ENCODE data around the gene TNFSF8.

The TNFSF8 gene

DNA sequence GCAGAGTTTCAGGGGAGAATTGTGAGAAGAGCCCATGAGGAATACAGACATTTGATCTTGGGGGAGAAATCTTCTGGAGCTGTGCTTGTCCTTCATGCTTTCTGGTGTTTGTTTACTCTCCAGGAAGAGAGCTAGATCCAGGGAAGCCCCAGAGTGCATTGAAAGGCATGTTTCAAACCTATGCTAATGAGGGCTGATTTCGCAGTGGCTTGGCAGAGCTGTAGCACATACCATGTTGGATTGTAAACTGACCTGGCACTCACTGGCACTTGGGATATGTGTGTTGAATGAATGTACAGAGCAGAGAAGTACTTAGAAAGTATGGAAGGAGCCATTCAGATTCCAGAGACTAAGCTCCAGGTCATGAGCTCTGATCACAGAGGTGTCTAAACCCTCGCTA is 30.9 kb downstream of the TNFSF8 start:
- DNase-seq (ENCODE audit: low read depth), result no peak
- TF ChIP-seq, protein P1, sequence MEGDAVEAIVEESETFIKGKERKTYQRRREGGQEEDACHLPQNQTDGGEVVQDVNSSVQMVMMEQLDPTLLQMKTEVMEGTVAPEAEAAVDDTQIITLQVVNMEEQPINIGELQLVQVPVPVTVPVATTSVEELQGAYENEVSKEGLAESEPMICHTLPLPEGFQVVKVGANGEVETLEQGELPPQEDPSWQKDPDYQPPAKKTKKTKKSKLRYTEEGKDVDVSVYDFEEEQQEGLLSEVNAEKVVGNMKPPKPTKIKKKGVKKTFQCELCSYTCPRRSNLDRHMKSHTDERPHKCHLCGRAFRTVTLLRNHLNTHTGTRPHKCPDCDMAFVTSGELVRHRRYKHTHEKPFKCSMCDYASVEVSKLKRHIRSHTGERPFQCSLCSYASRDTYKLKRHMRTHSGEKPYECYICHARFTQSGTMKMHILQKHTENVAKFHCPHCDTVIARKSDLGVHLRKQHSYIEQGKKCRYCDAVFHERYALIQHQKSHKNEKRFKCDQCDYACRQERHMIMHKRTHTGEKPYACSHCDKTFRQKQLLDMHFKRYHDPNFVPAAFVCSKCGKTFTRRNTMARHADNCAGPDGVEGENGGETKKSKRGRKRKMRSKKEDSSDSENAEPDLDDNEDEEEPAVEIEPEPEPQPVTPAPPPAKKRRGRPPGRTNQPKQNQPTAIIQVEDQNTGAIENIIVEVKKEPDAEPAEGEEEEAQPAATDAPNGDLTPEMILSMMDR (IDR thresholded peaks at IDR 0.05; ENCODE audit: low read depth, low read length, missing control alignments), result no peak
- in situ Hi-C loops (cut with HindIII; ENCODE audit: low sequenced_read_pairs), result no loop called here
- no peak overlapping the region for H3K4me3 ChIP-seq (ENCODE audit: low read depth, low read length)

- no peak overlapping the region for H3K4me3 ChIP-seq (ENCODE audit: low read depth, low read length)
- in situ Hi-C loops (cut with HindIII; ENCODE audit: low sequenced_read_pairs), result no loop called here
- no peak for DNase-seq (ENCODE audit: low read depth)
- TF ChIP-seq, protein P1 (IDR thresholded peaks at IDR 0.05; ENCODE audit: low read depth, low read length, missing control alignments), result no peak
Observed at GRCh38 chr9:114898741-114899140, 31.6 kb downstream of the TNFSF8 start.

DNA sequence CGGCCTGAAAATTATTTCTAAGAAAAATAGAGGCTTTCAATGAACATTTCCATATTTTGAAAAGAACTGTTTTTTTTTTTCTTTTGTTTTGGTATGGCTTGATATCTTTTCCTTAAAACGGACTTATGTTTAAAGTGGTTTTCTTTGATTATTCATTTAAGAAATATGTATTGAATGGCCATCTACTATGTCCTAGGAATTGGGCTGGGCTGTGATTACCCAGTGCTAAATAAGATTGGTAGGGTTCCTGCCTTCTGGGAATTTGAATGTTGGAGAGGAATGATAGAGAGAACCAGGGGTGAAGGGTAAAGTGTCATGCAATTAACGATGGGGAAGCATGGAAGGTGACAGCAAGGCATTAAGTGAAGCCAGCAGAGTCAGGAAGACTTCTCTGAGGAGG is 33.2 kb downstream of the TNFSF8 start:
- in situ Hi-C loops (cut with HindIII; ENCODE audit: low sequenced_read_pairs), result no loop called here
- DNase-seq (ENCODE audit: low read depth), result no peak
- TF ChIP-seq, protein P1 (IDR thresholded peaks at IDR 0.05; ENCODE audit: low read depth, low read length, missing control alignments), result no peak
- H3K4me3 ChIP-seq (ENCODE audit: low read depth, low read length), result no peak overlapping the region

GRCh38 chr9:114896344-114896743 is 34.0 kb downstream of the TNFSF8 start:
- H3K4me3 ChIP-seq (ENCODE audit: low read depth, low read length), result no peak overlapping the region
- no peak for DNase-seq (ENCODE audit: low read depth)
- in situ Hi-C loops (cut with HindIII; ENCODE audit: low sequenced_read_pairs), result no loop called here

GRCh38 chr9:114895521-114895991 is 34.8 kb downstream of the TNFSF8 start:
- no peak for DNase-seq (ENCODE audit: low read depth)
- H3K4me3 ChIP-seq (ENCODE audit: low read depth, low read length), result no peak overlapping the region
- TF ChIP-seq, protein P1 (IDR thresholded peaks at IDR 0.05; ENCODE audit: low read depth, low read length, missing control alignments), result no peak
- in situ Hi-C loops (cut with HindIII; ENCODE audit: low sequenced_read_pairs), result no loop called here

More at GRCh38 chr9:114896344-114896743, 34.0 kb downstream of the TNFSF8 start:
- TF ChIP-seq, protein P1 (IDR thresholded peaks at IDR 0.05; ENCODE audit: low read depth, low read length, missing control alignments), result no peak

DNA sequence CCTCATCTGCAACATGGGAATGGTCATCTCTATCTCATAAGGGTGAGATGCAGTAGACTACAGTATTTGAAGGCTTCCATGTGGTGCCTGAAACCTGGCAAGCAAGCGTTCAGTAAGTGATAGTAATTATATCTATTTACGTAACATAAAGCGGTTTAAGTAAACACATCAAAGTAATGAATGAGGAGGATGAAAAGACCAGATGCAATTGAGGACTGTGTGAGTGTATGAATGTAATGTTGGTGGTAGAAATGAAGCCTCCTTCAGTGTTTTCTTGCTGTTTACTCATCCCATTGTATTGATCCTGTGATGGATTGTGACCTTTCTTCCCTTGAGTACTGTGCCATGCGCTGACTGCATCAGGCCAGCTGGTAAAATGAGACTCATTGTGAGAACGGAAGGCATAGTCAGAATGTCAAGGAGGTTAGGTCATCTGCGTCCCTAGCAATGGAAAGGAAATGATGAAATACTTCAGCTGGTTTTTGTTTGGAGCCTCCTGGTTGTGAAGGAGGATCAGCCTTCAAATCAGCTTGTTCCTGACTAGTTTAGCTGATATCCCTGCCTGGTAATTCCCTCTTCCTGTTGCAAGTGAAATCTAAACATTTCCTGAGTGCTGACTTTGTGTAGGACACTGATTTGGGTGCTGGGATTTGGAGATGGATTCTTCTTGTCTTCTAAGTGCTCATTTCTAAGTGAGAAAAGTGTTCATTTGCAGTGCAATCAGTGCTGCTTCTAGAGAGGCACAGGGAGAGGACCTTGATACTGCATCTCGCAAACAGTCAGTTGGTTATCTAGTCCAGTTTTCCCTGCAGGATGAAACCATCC is 35.6 kb downstream of the TNFSF8 start:
- TF ChIP-seq, protein P1 (IDR thresholded peaks at IDR 0.05; ENCODE audit: low read depth, low read length, missing control alignments), result no peak
- H3K4me3 ChIP-seq (ENCODE audit: low read depth, low read length), result no peak overlapping the region
- peak; percentile 51 for DNase-seq (ENCODE audit: low read depth)
- in situ Hi-C loops (cut with HindIII; ENCODE audit: low sequenced_read_pairs), result no loop called here

Measured in astrocyte of the cerebellum (primary cell).